GM23338 (cell line): ENCODE measurements around the gene BAD.
"Not testable (repeated sequence)": the region's sequence is repeated elsewhere in the genome, so short reads cannot be mapped to it uniquely, and the experiment has no call there.

Experiments
- CREB1 ChIP-seq: fragments of 250-450 bp; sonication (Bioruptor Pico); IDR thresholded peaks from 2 replicates; pipeline ENCODE4 v1.5.0; 2020; ENCODE audit warnings: low read depth, mild to moderate bottlenecking, moderate library complexity
- CTCF ChIP-seq, 2 experiments: fragments of 200-600 bp in 1 of 2; sonication (generic) in 1 of 2; conservative IDR thresholded peaks; 2 replicates each; pipeline versions ENCODE4 v1.5.1 to v1.6.1; 2016 to 2017; ENCODE audit warnings: antibody characterized with exemption in 2 of 2, low read depth in 2 of 2, mild to moderate bottlenecking in 2 of 2, moderate library complexity in 1 of 2
- EZH2 ChIP-seq: fragments of 200-600 bp; sonication (generic); IDR thresholded peaks from one replicate; pipeline ENCODE4 v1.8.0; 2017; ENCODE audit warnings: antibody characterized with exemption, mild to moderate bottlenecking, low read depth; ENCODE audit not compliant: unreplicated experiment
- EZH2phosphoT487 ChIP-seq: fragments of 200-600 bp; sonication (generic); IDR thresholded peaks from one replicate; pipeline ENCODE4 v1.8.1; 2018; ENCODE audit warnings: antibody characterized with exemption; ENCODE audit not compliant: unreplicated experiment
- NANOG ChIP-seq: IDR thresholded peaks from 2 replicates; pipeline ENCODE4 v1.6.1; 2016; ENCODE audit warnings: antibody characterized with exemption, borderline replicate concordance
- POLR2AphosphoS5 ChIP-seq: IDR thresholded peaks from 2 replicates; pipeline ENCODE4 v1.6.1; 2016; ENCODE audit warnings: antibody characterized with exemption, low read depth
- STAT1 ChIP-seq: IDR thresholded peaks from one replicate; pipeline ENCODE4 v1.6.1; 2016; ENCODE audit warnings: antibody characterized with exemption; ENCODE audit not compliant: unreplicated experiment
- ZNF331 ChIP-seq: fragments of 250-450 bp; sonication (Bioruptor Pico); IDR thresholded peaks from 2 replicates; pipeline ENCODE4 v1.5.0; 2020; ENCODE audit warnings: low read depth, mild to moderate bottlenecking, moderate library complexity
- ZNF462 ChIP-seq: fragments of 250-450 bp; sonication (Bioruptor Pico); IDR thresholded peaks from 2 replicates; pipeline ENCODE4 v1.5.0; 2020; ENCODE audit warnings: mild to moderate bottlenecking, moderate library complexity
- TF ChIP-seq, protein P1 (sequence below): IDR thresholded peaks from one replicate; pipeline ENCODE4 v1.6.1; 2018; ENCODE audit warnings: antibody characterized with exemption; ENCODE audit not compliant: unreplicated experiment
- TF ChIP-seq, protein P2 (sequence below): IDR thresholded peaks from 2 replicates; pipeline ENCODE4 v1.6.1; 2016; ENCODE audit warnings: antibody characterized with exemption

GRCh38 chr11:64246621-64246870, 37.9 kb downstream of the BAD start:
- not testable (repeated sequence) for TF ChIP-seq POLR2AphosphoS5; CTCF (conservative IDR thresholded peaks at IDR 0.05; ENCODE audit: low read depth in 2 of 2); EZH2phosphoT487; EZH2; ZNF462; CREB1 (CRISPR knock-in tag); STAT1; ZNF331 (CRISPR knock-in tag); NANOG
- TF ChIP-seq, protein P1, sequence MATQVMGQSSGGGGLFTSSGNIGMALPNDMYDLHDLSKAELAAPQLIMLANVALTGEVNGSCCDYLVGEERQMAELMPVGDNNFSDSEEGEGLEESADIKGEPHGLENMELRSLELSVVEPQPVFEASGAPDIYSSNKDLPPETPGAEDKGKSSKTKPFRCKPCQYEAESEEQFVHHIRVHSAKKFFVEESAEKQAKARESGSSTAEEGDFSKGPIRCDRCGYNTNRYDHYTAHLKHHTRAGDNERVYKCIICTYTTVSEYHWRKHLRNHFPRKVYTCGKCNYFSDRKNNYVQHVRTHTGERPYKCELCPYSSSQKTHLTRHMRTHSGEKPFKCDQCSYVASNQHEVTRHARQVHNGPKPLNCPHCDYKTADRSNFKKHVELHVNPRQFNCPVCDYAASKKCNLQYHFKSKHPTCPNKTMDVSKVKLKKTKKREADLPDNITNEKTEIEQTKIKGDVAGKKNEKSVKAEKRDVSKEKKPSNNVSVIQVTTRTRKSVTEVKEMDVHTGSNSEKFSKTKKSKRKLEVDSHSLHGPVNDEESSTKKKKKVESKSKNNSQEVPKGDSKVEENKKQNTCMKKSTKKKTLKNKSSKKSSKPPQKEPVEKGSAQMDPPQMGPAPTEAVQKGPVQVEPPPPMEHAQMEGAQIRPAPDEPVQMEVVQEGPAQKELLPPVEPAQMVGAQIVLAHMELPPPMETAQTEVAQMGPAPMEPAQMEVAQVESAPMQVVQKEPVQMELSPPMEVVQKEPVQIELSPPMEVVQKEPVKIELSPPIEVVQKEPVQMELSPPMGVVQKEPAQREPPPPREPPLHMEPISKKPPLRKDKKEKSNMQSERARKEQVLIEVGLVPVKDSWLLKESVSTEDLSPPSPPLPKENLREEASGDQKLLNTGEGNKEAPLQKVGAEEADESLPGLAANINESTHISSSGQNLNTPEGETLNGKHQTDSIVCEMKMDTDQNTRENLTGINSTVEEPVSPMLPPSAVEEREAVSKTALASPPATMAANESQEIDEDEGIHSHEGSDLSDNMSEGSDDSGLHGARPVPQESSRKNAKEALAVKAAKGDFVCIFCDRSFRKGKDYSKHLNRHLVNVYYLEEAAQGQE = not testable (repeated sequence)
- TF ChIP-seq, protein P2, sequence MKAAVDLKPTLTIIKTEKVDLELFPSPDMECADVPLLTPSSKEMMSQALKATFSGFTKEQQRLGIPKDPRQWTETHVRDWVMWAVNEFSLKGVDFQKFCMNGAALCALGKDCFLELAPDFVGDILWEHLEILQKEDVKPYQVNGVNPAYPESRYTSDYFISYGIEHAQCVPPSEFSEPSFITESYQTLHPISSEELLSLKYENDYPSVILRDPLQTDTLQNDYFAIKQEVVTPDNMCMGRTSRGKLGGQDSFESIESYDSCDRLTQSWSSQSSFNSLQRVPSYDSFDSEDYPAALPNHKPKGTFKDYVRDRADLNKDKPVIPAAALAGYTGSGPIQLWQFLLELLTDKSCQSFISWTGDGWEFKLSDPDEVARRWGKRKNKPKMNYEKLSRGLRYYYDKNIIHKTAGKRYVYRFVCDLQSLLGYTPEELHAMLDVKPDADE = not testable (repeated sequence)
